Activated CD4-positive, alpha-beta T cell treated with anti-CD3 and anti-CD28 coated beads, Interleukin-2, amount 50 U/mL, for 1 hour (primary cell): Measurements from ENCODE around the gene CAMTA1.

ENCODE experiments used
- DNase-seq: peaks from one replicate; pipeline ENCODE4 v3.0.0-alpha.2; 2020

CAMTA1 gene

GRCh38 chr1:6852136-6852890, 67.1 kb downstream of the CAMTA1 start:
- DNase-seq: no peak

- DNase-seq: no peak
Observed at GRCh38 chr1:6854166-6854565, 68.9 kb downstream of the CAMTA1 start.

GRCh38 chr1:6857831-6858230, 72.6 kb downstream of the CAMTA1 start:
- no peak for DNase-seq

GRCh38 chr1:6858596-6858995, 73.3 kb downstream of the CAMTA1 start:
- DNase-seq: no peak

DNA sequence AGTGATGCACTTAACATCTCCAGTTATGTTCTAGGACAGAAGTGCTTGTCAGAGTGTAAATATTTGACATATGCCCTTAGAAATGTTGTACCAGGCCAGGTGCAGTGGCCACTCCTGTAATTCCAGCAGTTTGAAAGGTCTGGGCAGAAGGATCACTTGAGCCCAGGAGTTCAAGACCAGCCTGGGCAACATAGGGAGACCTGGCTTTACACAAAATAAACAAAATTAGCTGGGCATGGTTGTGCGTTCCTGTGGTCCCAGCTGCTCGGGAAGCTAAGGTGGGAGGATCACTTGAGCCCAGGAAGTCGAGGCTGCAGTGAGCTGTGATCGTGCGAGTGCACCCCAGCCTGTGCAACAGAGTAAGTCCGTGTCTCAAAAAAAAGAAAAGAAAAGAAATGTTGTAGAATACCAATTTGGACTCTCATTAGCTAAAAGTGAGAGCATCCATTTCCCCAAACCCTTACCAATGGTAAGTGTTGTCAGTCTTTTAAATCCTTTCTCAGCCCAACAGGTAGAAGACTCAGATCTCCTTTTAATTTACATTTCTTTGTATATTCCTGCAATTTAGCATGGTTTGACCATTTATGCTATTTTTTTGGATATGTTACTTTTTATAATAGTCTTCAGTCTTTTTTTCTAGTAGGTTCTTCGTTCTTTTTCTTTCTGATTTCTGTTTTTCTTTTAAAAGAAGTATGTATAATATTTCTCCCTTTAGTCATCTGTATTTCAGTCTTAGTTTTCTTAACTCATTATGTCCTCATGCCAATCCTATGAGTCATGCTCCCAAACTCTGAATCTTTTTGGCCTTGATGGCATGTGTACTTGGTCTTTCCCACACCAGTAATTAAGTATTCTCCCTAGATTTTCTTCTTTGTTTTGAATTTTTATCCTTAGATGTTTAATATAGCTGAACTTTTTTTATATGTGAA, 74.4 kb downstream of the CAMTA1 start:
- DNase-seq: no peak

- DNase-seq: no peak
Observed at GRCh38 chr1:6860401-6860800, 75.1 kb downstream of the CAMTA1 start.

GRCh38 chr1:6861075-6861724, 75.9 kb downstream of the CAMTA1 start:
- DNase-seq: no peak

DNA sequence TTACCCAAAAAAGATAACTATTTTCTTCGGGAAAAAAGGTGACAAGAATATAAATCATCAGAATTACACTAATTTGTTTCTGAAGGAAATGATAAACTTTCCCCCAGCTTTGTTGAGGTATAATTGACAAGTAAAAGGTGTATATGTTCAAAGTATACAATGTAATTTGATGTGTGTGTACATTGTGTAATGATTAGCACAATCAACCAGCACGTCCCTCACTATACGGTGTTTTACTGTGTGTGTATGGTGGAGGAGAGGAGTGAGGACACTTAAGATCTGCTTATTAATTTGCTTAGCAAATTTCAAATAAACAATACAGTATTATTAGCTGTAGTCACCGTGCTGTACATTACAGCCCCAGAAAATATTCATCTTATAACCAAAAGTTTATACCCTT, 77.7 kb downstream of the CAMTA1 start:
- no peak for DNase-seq

GRCh38 chr1:6864166-6864565, 78.9 kb downstream of the CAMTA1 start:
- no peak for DNase-seq

GRCh38 chr1:6866825-6867224, 81.6 kb downstream of the CAMTA1 start:
- DNase-seq: no peak

DNA sequence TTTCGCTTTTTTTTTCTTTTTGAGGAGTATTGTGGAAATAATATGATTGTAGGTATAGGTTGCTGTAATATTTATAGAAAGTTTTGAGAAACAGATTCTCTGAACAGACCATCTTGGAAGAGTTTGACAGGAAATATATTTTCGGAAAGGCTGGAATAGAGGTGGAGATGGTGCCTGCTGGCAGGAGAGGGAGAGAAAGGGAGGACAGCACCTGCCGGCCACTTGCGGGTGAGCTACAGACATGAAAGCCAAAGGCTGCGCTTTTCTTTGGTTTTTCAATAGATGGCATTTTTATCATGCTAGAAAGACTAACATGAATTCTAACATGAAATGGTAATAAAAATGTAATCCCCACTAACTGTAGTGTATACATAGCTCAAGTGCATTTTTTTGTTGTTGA, 82.1 kb downstream of the CAMTA1 start:
- DNase-seq: no peak

- no peak for DNase-seq
Observed at GRCh38 chr1:6867729-6868659, 82.7 kb downstream of the CAMTA1 start.

DNA sequence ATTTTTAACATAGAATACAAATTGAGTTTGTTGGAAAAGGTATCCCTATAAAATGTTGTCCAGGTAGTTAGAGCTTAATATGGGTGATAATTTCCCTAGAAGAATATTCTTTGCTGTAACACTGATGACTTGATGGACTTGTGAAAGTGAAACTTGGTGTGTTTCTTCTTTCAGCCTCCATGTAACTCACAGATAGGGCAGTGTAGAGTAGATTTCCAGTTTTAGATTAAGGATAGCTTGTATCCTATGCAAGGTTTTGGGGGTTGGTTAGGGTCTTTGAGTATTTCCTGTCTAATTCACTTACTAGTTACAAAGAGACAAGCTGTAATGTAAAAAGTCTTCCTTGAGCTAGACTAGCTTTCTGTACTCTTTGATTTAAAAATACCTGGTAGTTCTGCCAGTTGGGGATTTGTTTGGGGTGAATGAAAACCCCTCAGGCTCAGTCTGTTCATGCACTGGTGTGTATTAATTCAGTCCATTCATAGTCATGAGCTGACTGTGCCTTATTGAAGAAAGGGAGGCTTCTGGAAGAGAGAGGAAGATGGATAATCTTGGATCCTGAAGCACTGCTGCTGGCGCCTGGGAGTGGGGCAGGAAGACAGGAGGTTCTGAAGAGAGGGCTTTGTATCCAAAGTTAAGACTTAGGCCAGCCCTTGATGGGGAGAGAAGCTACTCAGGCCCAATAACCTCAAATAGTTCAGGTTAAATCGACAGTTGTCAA, 83.6 kb downstream of the CAMTA1 start:
- no peak for DNase-seq

- DNase-seq: no peak
Observed at GRCh38 chr1:6869545-6869944, 84.3 kb downstream of the CAMTA1 start.

GRCh38 chr1:6870086-6870485, 84.8 kb downstream of the CAMTA1 start:
- DNase-seq: no peak

- no peak for DNase-seq
Observed at GRCh38 chr1:6870571-6870970, 85.3 kb downstream of the CAMTA1 start.

DNA sequence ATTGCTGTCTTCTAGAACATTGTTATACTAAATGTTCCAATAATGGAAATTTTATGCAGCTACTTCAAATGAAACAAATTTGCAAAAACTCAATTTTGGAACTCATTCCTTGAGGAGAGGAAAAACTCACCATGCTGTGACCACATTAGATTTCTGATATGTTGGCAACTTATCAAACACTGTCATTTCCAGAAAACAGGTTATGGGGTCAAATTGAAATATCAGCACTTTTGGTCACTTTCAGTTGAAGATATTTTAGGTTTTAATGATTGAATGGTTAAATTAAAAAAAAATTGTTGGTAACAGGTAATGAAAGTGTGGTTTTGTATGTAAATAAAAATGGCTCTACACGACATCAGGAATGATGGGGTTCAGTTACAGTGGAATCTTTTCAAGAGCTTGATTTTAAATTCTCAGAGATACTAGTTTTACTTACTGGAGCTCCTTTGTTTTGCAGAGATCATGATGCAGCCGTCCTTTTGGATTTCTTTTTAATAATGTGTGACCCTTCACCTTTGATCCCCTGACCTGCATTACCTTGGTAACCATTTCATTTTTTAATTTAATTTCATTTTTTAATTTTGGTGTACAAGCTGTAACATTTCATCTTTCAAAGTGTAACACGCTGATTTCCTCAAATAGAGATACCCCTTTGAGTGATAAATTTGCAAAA, 86.2 kb downstream of the CAMTA1 start:
- DNase-seq: no peak

- no peak for DNase-seq
Observed at GRCh38 chr1:6872573-6873261, 87.5 kb downstream of the CAMTA1 start.

DNA sequence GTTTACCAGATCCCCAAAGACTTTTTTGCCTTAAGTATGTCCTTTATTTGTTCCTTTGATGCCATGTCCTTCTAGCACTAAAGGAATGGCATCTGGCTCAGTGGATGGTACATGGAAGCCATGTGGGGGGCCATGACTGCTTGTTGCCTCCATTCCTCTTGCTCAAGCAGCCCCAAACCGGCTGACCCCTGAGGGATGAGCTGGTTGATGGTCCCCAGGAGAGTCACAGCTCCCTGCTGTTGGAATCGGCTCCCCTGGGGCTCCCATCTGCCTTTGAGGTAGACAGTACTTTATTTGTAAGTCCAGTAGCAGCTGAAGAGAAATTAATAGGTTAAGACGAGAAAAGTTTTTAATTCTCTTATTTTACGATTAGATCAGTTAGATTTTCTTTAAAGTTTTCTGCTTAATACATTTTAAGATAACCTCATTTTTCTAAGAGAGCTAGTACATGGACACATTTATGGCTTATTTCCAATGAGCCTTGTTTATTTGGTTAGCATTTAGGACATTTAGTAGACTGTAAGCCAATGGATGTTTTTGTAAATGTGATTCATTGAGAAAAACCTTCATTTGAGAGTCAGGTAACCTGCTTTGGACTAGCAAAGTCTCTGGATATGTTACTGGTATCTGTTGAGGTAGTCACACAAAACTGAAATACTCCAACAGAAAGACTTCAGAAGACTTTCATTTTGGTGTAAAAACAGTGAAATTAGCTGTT, 88.2 kb downstream of the CAMTA1 start:
- DNase-seq: no peak

- DNase-seq: no peak
Observed at GRCh38 chr1:6874298-6874697, 89.0 kb downstream of the CAMTA1 start.
